ENCODE measurements around the gene DAB1. TPM values are rescaled to one million over a fixed set of nuclear protein-coding genes. Genes with fewer than 3 reads are reported as not detected.

Gene DAB1
- total RNA-seq, 3 donors from 2014 or later = 0.61 to 2.0 (median 0.92) TPM

GRCh38 chr1:56977910-56978309 is 445.9 kb downstream of the DAB1 start:
- Histone ChIP-seq H3K4me3 (no peak overlapping the region), H3K4me1 (ENCODE audit: low read depth) (no peaks in the 10 kb centered on the region), H3K9me3 (no peaks in the 10 kb centered on the region), H3K36me3 (ENCODE audit: low read depth) (no peaks in the 10 kb centered on the region)
- TF ChIP-seq, protein P1, sequence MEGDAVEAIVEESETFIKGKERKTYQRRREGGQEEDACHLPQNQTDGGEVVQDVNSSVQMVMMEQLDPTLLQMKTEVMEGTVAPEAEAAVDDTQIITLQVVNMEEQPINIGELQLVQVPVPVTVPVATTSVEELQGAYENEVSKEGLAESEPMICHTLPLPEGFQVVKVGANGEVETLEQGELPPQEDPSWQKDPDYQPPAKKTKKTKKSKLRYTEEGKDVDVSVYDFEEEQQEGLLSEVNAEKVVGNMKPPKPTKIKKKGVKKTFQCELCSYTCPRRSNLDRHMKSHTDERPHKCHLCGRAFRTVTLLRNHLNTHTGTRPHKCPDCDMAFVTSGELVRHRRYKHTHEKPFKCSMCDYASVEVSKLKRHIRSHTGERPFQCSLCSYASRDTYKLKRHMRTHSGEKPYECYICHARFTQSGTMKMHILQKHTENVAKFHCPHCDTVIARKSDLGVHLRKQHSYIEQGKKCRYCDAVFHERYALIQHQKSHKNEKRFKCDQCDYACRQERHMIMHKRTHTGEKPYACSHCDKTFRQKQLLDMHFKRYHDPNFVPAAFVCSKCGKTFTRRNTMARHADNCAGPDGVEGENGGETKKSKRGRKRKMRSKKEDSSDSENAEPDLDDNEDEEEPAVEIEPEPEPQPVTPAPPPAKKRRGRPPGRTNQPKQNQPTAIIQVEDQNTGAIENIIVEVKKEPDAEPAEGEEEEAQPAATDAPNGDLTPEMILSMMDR (IDR thresholded peaks at IDR 0.05) = no peak
- intact Hi-C loops (cut with DNase I, micrococcal nuclease) = no loop called here
- ATAC-seq (no peak), DNase-seq (no peak)

GRCh38 chr1:56975446-56975845 is 448.4 kb downstream of the DAB1 start:
- H3K4me1 ChIP-seq (ENCODE audit: low read depth) = no peaks in the 10 kb centered on the region
- intact Hi-C loops (cut with DNase I, micrococcal nuclease) = no loop called here
- DNase-seq (no peak), ATAC-seq (no peak)
- TF ChIP-seq, protein P1 (IDR thresholded peaks at IDR 0.05) = no peak
- H3K36me3 ChIP-seq (ENCODE audit: low read depth) = no peaks in the 10 kb centered on the region
- no peak overlapping the region for H3K4me3 ChIP-seq
- no peaks in the 10 kb centered on the region for H3K9me3 ChIP-seq

- no peak for DNase-seq
Observed at GRCh38 chr1:56973923-56974742, 449.7 kb downstream of the DAB1 start.

DNA sequence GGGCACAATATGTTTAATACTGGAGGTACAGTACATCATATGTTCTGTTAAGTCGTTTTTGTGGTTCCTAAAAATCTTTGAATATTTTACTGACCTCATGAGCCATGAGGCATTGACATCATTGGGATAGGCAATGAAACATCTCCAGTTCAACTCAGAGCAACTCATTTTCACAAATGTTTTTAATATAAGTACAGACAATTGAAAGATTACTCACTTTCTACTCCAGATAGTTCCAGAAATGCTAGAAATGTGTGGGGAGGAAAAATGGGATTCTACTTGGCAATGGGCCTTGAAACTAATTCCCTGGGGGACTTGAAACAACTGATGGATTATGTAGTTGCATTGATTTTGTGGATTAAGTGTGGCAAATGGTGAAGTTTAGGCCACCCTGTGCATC is 450.9 kb downstream of the DAB1 start:
- ATAC-seq (no peak), DNase-seq (no peak)
- no peaks in the 10 kb centered on the region for H3K9me3 ChIP-seq
- TF ChIP-seq, protein P1 (IDR thresholded peaks at IDR 0.05) = no peak
- no peaks in the 10 kb centered on the region for H3K36me3 ChIP-seq (ENCODE audit: low read depth)
- intact Hi-C loops (cut with DNase I, micrococcal nuclease) = no loop called here
- H3K4me1 ChIP-seq (ENCODE audit: low read depth) = no peaks in the 10 kb centered on the region
- no peak overlapping the region for H3K4me3 ChIP-seq

More at GRCh38 chr1:56973923-56974742, 449.7 kb downstream of the DAB1 start:
- no peak for ATAC-seq
- intact Hi-C loops (cut with DNase I, micrococcal nuclease) = no loop called here
- Histone ChIP-seq H3K4me1 (ENCODE audit: low read depth) (no peaks in the 10 kb centered on the region), H3K9me3 (no peaks in the 10 kb centered on the region), H3K36me3 (ENCODE audit: low read depth) (no peaks in the 10 kb centered on the region), H3K4me3 (no peak overlapping the region)
- TF ChIP-seq, protein P1 (IDR thresholded peaks at IDR 0.05) = no peak

GRCh38 chr1:56970280-56970679 is 453.6 kb downstream of the DAB1 start:
- intact Hi-C loops (cut with DNase I, micrococcal nuclease) = no loop called here
- Histone ChIP-seq H3K9me3 (no peaks in the 10 kb centered on the region), H3K4me1 (ENCODE audit: low read depth) (no peaks in the 10 kb centered on the region), H3K4me3 (no peak overlapping the region), H3K36me3 (ENCODE audit: low read depth) (no peaks in the 10 kb centered on the region)
- DNase-seq = no peak
- TF ChIP-seq, protein P1 (IDR thresholded peaks at IDR 0.05) = no peak
- ATAC-seq = no peak
